ENCODE results near the gene SPRN.

Gene SPRN

DNA sequence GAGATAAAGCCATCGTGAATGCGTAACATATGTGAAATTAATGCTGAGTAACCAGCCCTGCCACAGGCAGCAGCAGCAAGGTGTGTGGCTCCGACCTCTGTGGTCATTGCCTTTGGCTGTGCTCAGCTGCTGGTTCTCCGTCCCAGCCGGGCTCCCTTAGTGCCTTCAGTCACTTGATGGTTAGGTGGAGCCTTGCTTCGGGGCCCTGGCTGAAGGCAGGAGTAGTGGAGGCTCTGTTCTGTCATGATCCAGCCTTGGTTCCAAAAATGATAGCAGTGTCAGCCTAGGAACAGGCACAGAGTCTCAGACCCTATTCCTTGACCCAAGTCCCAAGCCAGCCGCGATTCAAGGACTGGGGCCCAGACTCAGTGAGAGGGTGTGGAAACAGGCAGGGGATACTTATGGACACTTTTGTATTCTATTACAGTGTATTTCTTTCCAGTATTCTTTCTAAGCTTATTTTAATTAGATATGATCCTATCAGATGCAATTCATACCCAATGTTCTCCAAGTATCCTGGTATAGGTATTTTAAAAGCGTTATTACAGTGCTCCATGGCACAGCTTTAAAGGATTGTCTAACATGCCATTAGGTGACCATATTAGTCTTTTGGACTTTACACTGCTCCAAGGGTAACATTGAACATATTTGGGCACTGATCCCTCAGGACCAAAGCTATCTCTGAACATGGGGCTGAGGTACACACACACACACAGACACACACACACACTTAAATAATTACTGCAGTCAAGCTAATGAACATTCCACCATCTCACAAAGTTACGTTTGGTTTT, 38.3 kb upstream of the SPRN start:
- no peaks in the 10 kb centered on the region for H3K4me1 ChIP-seq (ENCODE audit: control insufficient read depth, insufficient read depth, low read length)
- no peaks in the 10 kb centered on the region for H3K27me3 ChIP-seq (ENCODE audit: control insufficient read depth in 1 of 2, insufficient read depth in 2 of 2, low read length in 2 of 2)
- H3K27ac ChIP-seq (ENCODE audit: low read length) = no peak overlapping the region
- H3K36me3 ChIP-seq (ENCODE audit: control insufficient read depth in 2 of 2, insufficient read depth in 2 of 2, low read length in 2 of 2) = peaks cover 0 to 5% of the 10 kb centered on the region in 2 donors
- no peak overlapping the region for H3K4me3 ChIP-seq (ENCODE audit: low read length in 2 of 2)
- H3K9me3 ChIP-seq (ENCODE audit: control insufficient read depth in 2 of 2, low read length in 2 of 2) = no peaks in the 10 kb centered on the region
- no peak overlapping the region for H3K9ac ChIP-seq (ENCODE audit: low read length in 2 of 2)

DNA sequence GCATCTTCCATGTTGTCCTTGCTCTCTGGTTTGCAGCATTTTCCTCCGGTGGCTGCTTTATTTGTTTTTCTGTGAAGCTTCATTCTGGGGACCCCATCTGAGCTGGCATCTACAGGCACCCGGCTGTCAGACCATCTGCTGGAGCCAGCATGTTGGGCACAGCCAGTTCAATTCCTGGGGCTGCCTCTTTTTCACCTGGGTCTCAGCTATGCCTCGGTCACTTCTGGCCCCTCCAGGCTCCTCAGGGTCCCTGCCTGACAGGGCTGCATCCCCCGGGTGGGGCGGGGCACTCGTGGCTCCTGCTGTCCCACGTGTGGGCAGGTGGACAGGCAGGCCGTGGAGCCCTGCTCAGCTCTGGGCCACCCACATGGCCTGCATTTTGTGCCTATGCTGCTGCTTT, 37.4 kb upstream of the SPRN start:
- H3K27ac ChIP-seq (ENCODE audit: low read length) = no peak overlapping the region
- no peaks in the 10 kb centered on the region for H3K9me3 ChIP-seq (ENCODE audit: control insufficient read depth in 2 of 2, low read length in 2 of 2)
- no peak overlapping the region for H3K4me3 ChIP-seq (ENCODE audit: low read length in 2 of 2)
- H3K36me3 ChIP-seq (ENCODE audit: control insufficient read depth in 2 of 2, insufficient read depth in 2 of 2, low read length in 2 of 2) = no peaks in the 10 kb centered on the region
- H3K9ac ChIP-seq (ENCODE audit: low read length in 2 of 2) = no peak overlapping the region
- H3K4me1 ChIP-seq (ENCODE audit: control insufficient read depth, insufficient read depth, low read length) = no peaks in the 10 kb centered on the region
- H3K27me3 ChIP-seq (ENCODE audit: control insufficient read depth in 1 of 2, insufficient read depth in 2 of 2, low read length in 2 of 2) = no peaks in the 10 kb centered on the region

DNA sequence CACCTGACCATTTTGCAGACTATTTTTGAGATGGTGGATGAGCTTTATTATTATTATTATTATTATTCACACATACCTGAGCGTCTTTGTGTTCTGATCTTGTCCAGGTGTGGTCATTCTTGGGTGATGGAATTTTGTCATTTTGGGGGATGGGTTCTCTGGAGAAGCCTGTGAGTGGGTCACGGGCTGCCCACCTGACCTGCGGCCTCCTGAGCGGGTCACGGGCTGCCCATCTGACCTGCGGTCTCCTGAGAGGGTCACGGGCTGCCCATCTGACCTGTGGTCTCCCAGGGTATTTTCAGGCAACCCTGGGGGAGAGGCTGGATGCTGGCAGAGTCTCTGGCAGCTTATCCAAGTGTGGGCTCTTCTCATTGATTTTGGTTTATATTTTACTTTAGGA, 36.6 kb upstream of the SPRN start:
- H3K4me1 ChIP-seq (ENCODE audit: control insufficient read depth, insufficient read depth, low read length) = no peaks in the 10 kb centered on the region
- H3K9me3 ChIP-seq (ENCODE audit: control insufficient read depth in 2 of 2, low read length in 2 of 2) = no peaks in the 10 kb centered on the region
- H3K27me3 ChIP-seq (ENCODE audit: control insufficient read depth in 1 of 2, insufficient read depth in 2 of 2, low read length in 2 of 2) = no peaks in the 10 kb centered on the region
- no peaks in the 10 kb centered on the region for H3K36me3 ChIP-seq (ENCODE audit: control insufficient read depth in 2 of 2, insufficient read depth in 2 of 2, low read length in 2 of 2)
- H3K4me3 ChIP-seq (ENCODE audit: low read length in 2 of 2) = no peak overlapping the region
- H3K27ac ChIP-seq (ENCODE audit: low read length) = no peak overlapping the region
- no peak overlapping the region for H3K9ac ChIP-seq (ENCODE audit: low read length in 2 of 2)

DNA sequence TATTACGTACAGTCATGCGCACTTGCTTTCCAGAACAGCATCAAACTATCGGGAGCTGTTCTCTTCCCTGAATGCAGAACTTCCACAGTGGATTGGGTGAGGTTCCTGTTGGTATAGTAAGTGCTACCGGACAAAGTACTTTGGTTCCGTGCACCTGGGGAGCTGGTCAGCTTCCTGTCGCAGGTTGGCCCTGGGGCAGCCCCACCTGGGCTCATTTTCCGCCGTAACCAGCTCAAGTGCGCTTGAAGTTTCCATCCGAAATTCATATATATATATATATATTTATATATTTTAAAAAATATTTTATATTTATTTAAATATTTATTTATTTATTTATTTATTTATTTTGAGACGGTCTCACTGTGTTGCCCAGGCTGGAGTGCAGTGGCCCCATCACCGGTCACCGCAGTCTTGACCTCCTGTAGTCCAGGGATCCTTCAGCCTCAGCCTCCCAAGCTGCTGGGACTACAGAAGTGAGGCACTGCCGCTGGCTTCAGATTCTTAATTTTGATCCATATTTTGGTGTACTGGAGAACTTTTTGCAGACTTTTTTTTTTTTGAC, 35.9 kb upstream of the SPRN start:
- Histone ChIP-seq H3K9me3 (ENCODE audit: control insufficient read depth in 2 of 2, low read length in 2 of 2) (no peaks in the 10 kb centered on the region), H3K36me3 (ENCODE audit: control insufficient read depth in 2 of 2, insufficient read depth in 2 of 2, low read length in 2 of 2) (no peaks in the 10 kb centered on the region), H3K4me3 (ENCODE audit: low read length in 2 of 2) (no peak overlapping the region), H3K27ac (ENCODE audit: low read length) (no peak overlapping the region), H3K9ac (ENCODE audit: low read length in 2 of 2) (no peak overlapping the region), H3K27me3 (ENCODE audit: control insufficient read depth in 1 of 2, insufficient read depth in 2 of 2, low read length in 2 of 2) (no peaks in the 10 kb centered on the region), H3K4me1 (ENCODE audit: control insufficient read depth, insufficient read depth, low read length) (no peaks in the 10 kb centered on the region)

DNA sequence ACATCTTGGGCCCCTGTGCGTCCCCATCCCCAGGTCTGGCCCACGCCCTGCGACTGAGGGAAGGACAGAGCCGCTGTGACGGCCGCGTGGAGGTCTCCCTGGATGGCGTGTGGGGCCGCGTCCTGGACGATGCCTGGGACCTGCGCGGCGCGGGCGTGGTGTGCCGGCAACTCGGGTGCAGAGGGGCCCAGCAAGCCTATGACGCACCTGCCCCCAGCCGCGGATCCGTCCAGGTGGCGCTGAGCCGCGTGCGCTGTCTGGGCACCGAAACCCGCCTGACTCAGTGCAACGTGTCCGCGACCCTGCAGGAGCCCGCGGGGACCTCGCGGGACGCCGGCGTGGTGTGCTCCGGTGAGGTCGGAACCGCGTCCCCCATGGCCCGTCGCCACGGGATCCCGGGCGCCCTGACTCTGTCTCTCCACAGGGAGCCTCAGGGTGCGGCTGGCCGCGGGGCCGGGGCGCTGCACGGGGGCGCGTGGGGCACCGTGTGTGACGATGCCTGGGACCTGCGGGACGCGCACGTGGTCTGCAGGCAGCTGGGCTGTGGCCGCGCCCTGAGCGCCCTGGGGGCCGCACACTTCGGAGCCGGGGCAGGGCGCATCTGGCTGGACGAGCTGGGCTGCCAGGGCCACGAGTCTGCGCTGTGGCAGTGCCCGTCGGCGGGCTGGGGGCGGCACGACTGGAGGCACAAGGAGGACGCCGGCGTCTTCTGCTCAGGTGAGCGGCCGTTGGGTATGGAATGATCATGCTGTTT, 35.2 kb upstream of the SPRN start:
- no peak overlapping the region for H3K4me3 ChIP-seq (ENCODE audit: low read length in 2 of 2)
- no peak overlapping the region for H3K27ac ChIP-seq (ENCODE audit: low read length)

DNA sequence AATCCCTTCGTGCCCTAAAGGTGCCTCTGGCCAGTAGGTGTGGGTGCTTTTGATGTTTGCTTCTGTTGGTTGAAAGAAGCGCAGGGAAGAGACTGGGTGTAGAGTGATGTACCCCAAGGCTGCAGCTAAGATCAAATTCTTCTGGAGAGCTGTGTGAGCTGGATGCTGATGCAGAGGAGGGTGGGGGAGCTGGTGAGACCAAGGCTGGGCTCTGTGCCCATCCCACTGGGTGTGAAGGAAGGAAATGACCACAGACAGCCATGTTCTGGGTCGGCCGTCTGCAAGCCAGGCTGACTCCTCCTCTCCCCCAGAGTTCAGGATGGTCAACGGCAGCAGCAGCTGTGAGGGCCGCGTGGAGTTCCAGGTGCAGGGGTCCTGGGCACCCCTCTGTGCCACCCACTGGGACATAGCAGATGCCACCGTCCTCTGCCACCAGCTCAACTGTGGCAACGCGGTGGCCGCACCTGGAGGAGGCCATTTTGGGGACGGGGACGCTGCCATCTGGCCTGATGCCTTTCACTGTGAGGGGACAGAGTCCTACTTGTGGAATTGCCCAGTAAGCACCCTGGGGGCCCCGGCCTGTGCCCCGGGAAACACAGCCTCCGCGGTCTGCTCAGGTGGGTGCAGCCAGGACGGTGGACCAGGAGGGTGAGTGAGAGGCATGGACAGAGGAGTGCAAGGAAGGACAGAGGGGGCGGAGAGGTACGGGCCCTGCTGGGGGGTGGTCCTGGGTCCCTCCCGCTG, 34.5 kb upstream of the SPRN start:
- Histone ChIP-seq H3K27ac (ENCODE audit: low read length) (no peak overlapping the region), H3K36me3 (ENCODE audit: control insufficient read depth in 2 of 2, insufficient read depth in 2 of 2, low read length in 2 of 2) (no peaks in the 10 kb centered on the region), H3K4me1 (ENCODE audit: control insufficient read depth, insufficient read depth, low read length) (no peaks in the 10 kb centered on the region), H3K9ac (ENCODE audit: low read length in 2 of 2) (no peak overlapping the region), H3K27me3 (ENCODE audit: control insufficient read depth in 1 of 2, insufficient read depth in 2 of 2, low read length in 2 of 2) (no peaks in the 10 kb centered on the region), H3K9me3 (ENCODE audit: control insufficient read depth in 2 of 2, low read length in 2 of 2) (no peaks in the 10 kb centered on the region), H3K4me3 (ENCODE audit: low read length in 2 of 2) (no peak overlapping the region)

More for the DNA sequence above, 35.2 kb upstream of the SPRN start:
- Histone ChIP-seq H3K4me1 (ENCODE audit: control insufficient read depth, insufficient read depth, low read length) (no peaks in the 10 kb centered on the region), H3K9me3 (ENCODE audit: control insufficient read depth in 2 of 2, low read length in 2 of 2) (no peaks in the 10 kb centered on the region), H3K27me3 (ENCODE audit: control insufficient read depth in 1 of 2, insufficient read depth in 2 of 2, low read length in 2 of 2) (no peaks in the 10 kb centered on the region), H3K9ac (ENCODE audit: low read length in 2 of 2) (no peak overlapping the region), H3K36me3 (ENCODE audit: control insufficient read depth in 2 of 2, insufficient read depth in 2 of 2, low read length in 2 of 2) (no peaks in the 10 kb centered on the region)

DNA sequence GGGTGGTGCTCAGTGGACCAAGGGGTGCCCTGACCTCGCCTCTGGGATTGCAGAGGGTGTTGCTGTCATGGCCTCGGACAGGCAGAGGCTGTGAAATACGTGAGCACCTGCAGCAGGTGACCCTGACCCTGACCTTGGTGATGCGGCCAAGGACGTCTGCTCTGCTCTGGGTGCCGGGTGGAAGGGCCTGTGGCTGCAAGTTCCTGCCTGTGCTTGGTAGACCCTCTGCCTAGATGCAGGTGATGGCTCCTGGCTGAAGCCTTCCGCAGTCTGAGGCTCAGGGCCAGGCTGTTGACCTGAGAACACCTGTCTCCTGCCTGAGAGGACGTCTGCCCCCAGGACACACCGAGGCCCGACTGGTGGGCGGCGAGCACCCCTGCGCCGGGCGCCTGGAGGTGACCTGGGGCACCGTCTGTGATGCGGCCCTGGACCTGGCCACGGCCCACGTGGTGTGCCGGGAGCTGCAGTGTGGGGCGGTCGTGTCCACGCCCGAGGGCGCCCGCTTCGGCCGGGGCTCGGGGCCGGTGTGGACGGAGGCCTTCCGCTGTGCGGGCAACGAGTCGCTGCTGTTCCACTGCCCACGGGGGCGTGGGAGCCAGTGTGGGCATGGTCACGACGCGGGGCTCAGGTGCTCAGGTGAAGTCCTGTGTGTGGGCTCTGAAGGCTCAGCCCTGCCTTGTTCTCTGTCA, 33.7 kb upstream of the SPRN start:
- no peaks in the 10 kb centered on the region for H3K9me3 ChIP-seq (ENCODE audit: control insufficient read depth in 2 of 2, low read length in 2 of 2)
- no peaks in the 10 kb centered on the region for H3K27me3 ChIP-seq (ENCODE audit: control insufficient read depth in 1 of 2, insufficient read depth in 2 of 2, low read length in 2 of 2)
- no peaks in the 10 kb centered on the region for H3K36me3 ChIP-seq (ENCODE audit: control insufficient read depth in 2 of 2, insufficient read depth in 2 of 2, low read length in 2 of 2)
- no peak overlapping the region for H3K9ac ChIP-seq (ENCODE audit: low read length in 2 of 2)
- H3K27ac ChIP-seq (ENCODE audit: low read length) = no peak overlapping the region
- H3K4me3 ChIP-seq (ENCODE audit: low read length in 2 of 2) = no peak overlapping the region
- no peaks in the 10 kb centered on the region for H3K4me1 ChIP-seq (ENCODE audit: control insufficient read depth, insufficient read depth, low read length)

DNA sequence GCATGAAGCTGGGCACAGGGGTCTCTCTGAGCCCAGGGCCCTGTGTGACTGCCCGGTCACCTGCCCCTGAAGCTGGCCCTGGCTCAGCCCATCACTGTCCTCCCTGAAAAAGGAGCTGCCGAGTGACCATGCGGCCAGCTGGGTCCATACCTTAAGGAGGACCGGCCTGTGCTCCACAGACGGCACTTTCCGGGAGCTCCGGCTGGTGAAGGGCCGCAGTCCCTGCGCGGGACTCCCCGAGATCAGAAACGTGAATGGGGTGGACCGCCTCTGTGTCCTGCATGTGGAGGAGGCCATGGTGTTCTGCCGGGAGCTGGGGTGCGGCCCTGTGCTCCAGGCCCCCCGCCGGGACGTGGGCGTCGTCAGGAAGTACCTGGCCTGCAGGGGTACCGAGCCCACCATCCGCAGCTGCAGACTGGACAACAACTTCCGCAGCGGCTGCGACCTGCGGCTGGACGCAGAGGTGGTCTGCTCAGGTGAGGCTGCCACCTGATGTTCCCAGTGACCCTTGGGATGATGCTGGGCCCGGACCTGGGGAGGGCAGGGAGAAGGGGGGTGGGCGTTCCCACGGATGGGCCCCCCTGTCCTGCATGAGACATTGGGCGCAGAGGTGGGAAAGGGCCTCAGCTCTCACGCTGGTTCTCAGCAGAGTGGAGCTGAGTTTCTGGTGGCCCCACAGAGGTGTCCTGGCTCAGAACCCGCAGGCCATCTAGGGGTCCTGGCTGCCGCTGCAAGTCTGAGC, 32.8 kb upstream of the SPRN start:
- no peak overlapping the region for H3K9ac ChIP-seq (ENCODE audit: low read length in 2 of 2)
- no peak overlapping the region for H3K4me3 ChIP-seq (ENCODE audit: low read length in 2 of 2)
- H3K27me3 ChIP-seq (ENCODE audit: control insufficient read depth in 1 of 2, insufficient read depth in 2 of 2, low read length in 2 of 2) = no peaks in the 10 kb centered on the region
- H3K4me1 ChIP-seq (ENCODE audit: control insufficient read depth, insufficient read depth, low read length) = no peaks in the 10 kb centered on the region
- no peaks in the 10 kb centered on the region for H3K9me3 ChIP-seq (ENCODE audit: control insufficient read depth in 2 of 2, low read length in 2 of 2)
- no peak overlapping the region for H3K27ac ChIP-seq (ENCODE audit: low read length)
- H3K36me3 ChIP-seq (ENCODE audit: control insufficient read depth in 2 of 2, insufficient read depth in 2 of 2, low read length in 2 of 2) = no peaks in the 10 kb centered on the region

DNA sequence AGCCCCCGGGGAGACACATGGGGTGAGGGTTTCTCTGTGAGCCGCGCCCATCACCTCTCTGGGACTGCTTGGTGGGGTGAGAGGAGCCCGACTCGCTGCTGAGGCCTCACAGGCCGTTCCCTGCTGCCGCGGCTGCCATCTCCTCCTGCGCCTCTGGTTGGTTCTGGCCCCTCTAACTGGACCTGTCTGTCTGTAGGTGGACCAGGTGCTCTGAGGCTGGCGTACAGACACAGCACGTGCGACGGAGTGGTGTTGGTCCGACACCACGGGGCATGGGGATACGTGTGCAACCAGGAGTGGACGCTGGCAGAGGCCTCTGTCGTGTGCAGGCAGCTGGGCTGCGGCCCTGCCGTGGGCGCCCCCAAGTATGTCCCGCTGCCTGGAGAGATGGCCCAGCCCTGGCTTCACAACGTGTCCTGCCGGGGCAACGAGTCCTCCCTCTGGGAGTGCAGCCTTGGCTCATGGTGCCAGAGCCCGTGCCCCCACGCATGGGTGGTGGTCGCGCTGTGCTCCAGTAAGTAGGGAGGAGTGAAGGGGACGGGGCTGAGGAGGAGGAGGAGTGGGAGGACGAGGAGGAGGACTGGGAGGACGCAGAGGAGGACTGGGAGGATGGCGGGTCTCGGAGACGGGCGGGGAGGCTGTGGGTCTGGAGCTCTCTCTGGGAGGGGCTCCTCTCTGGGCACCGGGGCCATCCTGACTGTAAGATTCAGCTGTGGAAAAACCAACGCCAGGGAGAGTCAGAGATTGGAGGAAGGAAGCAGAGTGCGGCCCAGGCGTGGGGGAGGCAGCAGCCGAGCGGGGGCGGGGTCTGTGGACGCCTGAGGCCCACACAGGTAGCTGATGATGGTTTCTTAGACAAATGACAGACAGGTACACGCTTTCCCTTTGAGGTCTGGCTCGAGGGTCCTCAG, 31.9 kb upstream of the SPRN start:
- Histone ChIP-seq H3K27me3 (ENCODE audit: control insufficient read depth in 1 of 2, insufficient read depth in 2 of 2, low read length in 2 of 2) (no peaks in the 10 kb centered on the region), H3K9me3 (ENCODE audit: control insufficient read depth in 2 of 2, low read length in 2 of 2) (no peaks in the 10 kb centered on the region), H3K36me3 (ENCODE audit: control insufficient read depth in 2 of 2, insufficient read depth in 2 of 2, low read length in 2 of 2) (no peaks in the 10 kb centered on the region), H3K27ac (ENCODE audit: low read length) (no peak overlapping the region), H3K4me1 (ENCODE audit: control insufficient read depth, insufficient read depth, low read length) (no peaks in the 10 kb centered on the region), H3K4me3 (ENCODE audit: low read length in 2 of 2) (no peak overlapping the region), H3K9ac (ENCODE audit: low read length in 2 of 2) (no peak overlapping the region)
